Measurements from ENCODE around the gene TM9SF4.

The TM9SF4 gene

DNA sequence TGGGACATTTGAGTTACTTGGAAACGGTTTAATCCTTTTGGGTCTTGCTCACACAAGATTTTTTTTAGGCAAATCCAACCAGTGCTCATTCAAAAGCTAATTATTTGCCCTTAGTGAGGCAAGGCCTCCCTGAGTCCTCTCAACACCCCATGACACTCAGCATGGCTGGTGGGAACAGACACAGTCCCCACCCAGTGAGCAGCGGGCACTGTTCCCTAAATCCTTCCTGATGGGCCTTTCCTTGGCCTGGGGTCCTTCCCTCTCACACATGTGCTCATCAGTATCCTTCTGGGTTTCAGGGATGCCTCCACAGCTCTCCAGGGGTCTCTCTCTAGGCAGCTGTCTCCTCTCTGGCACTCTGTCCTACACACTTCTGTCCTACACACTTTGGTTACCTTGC is 70.0 kb downstream of the TM9SF4 start:
- TF ChIP-seq NFIC (IDR thresholded peaks at IDR 0.05), result no peak
- no peak for TF ChIP-seq CEBPB (IDR thresholded peaks at IDR 0.05)
- TF ChIP-seq, protein P1, sequence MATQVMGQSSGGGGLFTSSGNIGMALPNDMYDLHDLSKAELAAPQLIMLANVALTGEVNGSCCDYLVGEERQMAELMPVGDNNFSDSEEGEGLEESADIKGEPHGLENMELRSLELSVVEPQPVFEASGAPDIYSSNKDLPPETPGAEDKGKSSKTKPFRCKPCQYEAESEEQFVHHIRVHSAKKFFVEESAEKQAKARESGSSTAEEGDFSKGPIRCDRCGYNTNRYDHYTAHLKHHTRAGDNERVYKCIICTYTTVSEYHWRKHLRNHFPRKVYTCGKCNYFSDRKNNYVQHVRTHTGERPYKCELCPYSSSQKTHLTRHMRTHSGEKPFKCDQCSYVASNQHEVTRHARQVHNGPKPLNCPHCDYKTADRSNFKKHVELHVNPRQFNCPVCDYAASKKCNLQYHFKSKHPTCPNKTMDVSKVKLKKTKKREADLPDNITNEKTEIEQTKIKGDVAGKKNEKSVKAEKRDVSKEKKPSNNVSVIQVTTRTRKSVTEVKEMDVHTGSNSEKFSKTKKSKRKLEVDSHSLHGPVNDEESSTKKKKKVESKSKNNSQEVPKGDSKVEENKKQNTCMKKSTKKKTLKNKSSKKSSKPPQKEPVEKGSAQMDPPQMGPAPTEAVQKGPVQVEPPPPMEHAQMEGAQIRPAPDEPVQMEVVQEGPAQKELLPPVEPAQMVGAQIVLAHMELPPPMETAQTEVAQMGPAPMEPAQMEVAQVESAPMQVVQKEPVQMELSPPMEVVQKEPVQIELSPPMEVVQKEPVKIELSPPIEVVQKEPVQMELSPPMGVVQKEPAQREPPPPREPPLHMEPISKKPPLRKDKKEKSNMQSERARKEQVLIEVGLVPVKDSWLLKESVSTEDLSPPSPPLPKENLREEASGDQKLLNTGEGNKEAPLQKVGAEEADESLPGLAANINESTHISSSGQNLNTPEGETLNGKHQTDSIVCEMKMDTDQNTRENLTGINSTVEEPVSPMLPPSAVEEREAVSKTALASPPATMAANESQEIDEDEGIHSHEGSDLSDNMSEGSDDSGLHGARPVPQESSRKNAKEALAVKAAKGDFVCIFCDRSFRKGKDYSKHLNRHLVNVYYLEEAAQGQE (IDR thresholded peaks at IDR 0.05; ENCODE audit: low read depth), result no peak
- TF ChIP-seq RAD21 (IDR thresholded peaks at IDR 0.05; ENCODE audit: low read depth), result no peak
- no peak for TF ChIP-seq TCF12 (IDR thresholded peaks at IDR 0.05; ENCODE audit: low read depth)

DNA sequence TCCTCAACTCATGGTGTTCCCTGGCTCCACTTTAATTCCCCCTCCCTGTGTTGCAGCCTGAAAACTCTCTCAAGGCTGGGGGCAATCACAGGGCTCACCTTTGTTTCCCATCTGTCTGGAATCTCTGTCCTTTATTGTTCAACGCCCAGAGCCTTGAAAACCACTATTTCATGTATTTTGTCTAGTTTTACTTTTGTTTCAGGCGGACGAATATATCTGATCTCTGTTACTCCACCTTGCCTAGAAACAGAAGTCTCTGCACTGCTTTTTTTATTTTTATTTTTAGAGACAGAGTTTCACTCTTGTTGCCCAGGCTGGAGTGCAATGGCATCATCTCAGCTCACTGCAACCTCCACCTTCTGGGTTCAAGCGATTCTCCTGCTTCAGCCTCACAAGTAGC is 70.4 kb downstream of the TM9SF4 start:
- TF ChIP-seq CEBPB (IDR thresholded peaks at IDR 0.05) (no peak), TCF12 (IDR thresholded peaks at IDR 0.05; ENCODE audit: low read depth) (no peak), RAD21 (IDR thresholded peaks at IDR 0.05; ENCODE audit: low read depth) (no peak), TEAD4 (IDR thresholded peaks at IDR 0.05) (no peak), EGR1 (IDR thresholded peaks at IDR 0.05) (no peak), EP300 (IDR thresholded peaks at IDR 0.05; ENCODE audit: borderline replicate concordance) (no peak), YY1 (IDR thresholded peaks at IDR 0.05; ENCODE audit: low read depth) (no peak), NFIC (IDR thresholded peaks at IDR 0.05) (no peak), TAF1 (IDR thresholded peaks at IDR 0.05; ENCODE audit: low read depth) (no peak)
- TF ChIP-seq, protein P2, sequence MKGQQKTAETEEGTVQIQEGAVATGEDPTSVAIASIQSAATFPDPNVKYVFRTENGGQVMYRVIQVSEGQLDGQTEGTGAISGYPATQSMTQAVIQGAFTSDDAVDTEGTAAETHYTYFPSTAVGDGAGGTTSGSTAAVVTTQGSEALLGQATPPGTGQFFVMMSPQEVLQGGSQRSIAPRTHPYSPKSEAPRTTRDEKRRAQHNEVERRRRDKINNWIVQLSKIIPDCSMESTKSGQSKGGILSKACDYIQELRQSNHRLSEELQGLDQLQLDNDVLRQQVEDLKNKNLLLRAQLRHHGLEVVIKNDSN (IDR thresholded peaks at IDR 0.05), result no peak

DNA sequence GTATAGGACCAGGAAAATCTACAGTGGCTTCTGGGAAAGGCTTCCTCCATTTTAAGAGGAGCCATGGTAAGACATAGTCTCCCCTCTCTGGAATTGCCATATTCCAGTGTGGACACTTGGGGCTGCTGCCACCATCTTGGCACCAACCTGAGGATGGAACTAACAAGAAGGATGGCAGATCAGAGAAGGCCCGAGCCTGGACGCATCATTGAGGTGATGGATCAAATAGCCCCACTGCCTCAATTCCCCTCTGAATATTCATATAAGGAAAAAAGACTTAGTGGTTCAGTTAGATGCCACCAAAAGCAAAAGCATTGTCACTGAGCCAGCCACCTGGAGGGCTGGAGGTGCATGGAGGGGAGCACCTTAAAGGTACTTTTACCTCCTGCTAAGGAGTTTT is 72.1 kb downstream of the TM9SF4 start:
- TF ChIP-seq FOXM1 (IDR thresholded peaks at IDR 0.05; ENCODE audit: borderline replicate concordance, low read depth) (no peak), EP300 (IDR thresholded peaks at IDR 0.05; ENCODE audit: borderline replicate concordance) (no peak)

DNA sequence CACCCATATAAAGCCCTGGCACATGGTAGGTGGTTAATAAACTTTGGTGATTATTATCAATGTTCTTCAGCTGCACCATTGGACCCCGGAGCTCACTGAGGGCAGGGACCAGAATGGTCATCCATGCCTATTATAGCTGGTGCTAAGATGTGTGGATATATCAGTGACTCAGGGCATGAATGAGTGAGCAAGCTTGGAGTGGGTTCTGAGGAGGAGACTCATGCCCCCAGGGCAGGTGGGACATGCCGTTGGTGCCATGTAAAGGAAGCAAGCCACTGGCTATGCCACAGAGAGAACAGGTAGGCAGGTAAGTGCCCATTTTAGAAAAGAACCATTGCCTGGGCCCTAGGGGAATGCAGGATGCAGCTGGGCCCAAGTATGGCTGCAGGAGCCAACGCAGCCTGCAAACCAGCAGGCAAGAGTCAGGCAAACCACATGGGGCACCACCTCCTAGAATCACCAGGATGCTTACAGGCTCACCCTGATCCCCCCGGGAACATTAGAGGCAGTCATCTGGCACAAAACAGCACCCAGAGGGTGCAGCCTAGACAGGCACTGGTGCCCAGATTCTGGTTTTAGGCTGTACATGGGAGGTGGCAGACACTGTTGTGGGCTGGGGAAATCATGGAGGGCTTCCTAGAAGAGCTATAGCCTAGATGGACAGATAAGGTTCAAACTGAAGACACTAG is 74.6 kb downstream of the TM9SF4 start:
- TF ChIP-seq TCF12 (IDR thresholded peaks at IDR 0.05; ENCODE audit: low read depth), result no peak

DNA sequence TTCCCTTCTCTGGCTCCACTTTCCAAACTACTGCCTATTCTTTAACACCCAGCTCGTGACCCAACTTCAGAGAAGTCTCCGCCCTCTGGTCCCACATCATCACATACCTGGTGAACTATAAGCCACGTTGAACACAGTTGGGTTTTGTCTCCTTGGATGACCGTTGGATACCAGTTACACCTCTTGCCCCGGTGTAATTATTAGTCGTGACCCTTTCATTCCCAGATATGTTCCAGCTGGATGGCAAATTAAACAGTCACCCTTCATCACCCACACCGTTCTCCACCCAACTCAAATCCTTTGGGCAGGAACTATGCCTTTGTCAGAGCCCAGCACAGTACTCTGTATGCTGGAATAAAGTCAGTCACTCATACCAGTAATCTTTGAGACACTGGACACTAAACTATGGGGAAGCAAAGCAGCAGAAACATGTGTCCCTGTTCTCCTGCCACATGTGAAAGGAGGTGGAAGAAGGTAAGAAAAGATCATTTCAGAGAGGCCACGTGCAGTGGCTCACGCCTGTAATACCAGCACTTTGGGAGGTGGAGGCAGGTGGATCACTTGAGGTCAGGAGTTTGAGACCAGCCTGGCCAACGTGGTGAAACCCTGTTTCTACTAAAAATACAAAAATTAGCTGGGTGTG is 75.6 kb downstream of the TM9SF4 start:
- TF ChIP-seq YY1 (IDR thresholded peaks at IDR 0.05; ENCODE audit: low read depth) (no peak), FOXM1 (IDR thresholded peaks at IDR 0.05; ENCODE audit: borderline replicate concordance, low read depth) (no peak), RAD21 (IDR thresholded peaks at IDR 0.05; ENCODE audit: low read depth) (no peak)
- TF ChIP-seq, protein P1 (IDR thresholded peaks at IDR 0.05; ENCODE audit: low read depth), result no peak

DNA sequence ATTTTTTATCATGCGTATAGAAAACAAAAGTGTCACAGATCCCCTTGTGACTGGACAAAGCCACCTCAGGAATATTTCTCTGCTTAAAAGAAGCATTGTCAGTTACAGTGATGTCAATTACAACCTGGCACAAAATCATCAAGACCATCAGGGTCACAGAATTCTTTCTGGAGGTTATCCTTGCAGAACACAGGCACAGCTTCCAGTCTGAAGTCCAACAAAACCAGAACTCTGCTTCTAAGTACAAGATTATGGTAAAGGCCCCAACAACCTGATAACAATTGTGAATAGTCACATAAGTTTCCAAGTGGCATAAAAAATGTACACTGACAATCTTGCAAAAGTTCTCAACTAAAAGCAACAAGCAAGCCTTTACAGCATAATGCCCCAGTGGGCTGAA is 77.0 kb downstream of the TM9SF4 start:
- TF ChIP-seq TCF12 (IDR thresholded peaks at IDR 0.05; ENCODE audit: low read depth) (no peak), EGR1 (IDR thresholded peaks at IDR 0.05) (no peak), TAF1 (IDR thresholded peaks at IDR 0.05; ENCODE audit: low read depth) (no peak), CREB1 (IDR thresholded peaks at IDR 0.05; ENCODE audit: low read depth) (no peak), YY1 (IDR thresholded peaks at IDR 0.05; ENCODE audit: low read depth) (no peak), RAD21 (IDR thresholded peaks at IDR 0.05; ENCODE audit: low read depth) (no peak), CEBPB (IDR thresholded peaks at IDR 0.05) (no peak), EP300 (IDR thresholded peaks at IDR 0.05; ENCODE audit: borderline replicate concordance) (no peak), NFIC (IDR thresholded peaks at IDR 0.05) (no peak), TEAD4 (IDR thresholded peaks at IDR 0.05) (no peak)
- TF ChIP-seq, protein P3, sequence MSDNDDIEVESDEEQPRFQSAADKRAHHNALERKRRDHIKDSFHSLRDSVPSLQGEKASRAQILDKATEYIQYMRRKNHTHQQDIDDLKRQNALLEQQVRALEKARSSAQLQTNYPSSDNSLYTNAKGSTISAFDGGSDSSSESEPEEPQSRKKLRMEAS (IDR thresholded peaks at IDR 0.05), result no peak
- TF ChIP-seq, protein P1 (IDR thresholded peaks at IDR 0.05; ENCODE audit: low read depth), result no peak

Measured in Ishikawa (cell line).